ENCODE data around the gene DPP6. TPM values are rescaled to one million over a fixed set of nuclear protein-coding genes. Genes with fewer than 3 reads are reported as not detected.
A peak's percentile ranks its signal among the peaks of the same experiment; 100 is the strongest.

Gene DPP6
- polyA plus RNA-seq, 2 of the 4 experiments (the other 2 are of a cell fraction), result not detected

- CTCF ChIA-PET, result no interaction called here
- FAIRE-seq (no peak), ATAC-seq (no peak), DNase-seq (ENCODE audit: low read depth in 1 of 2, low spot score in 1 of 2) (no peak)
- H3K4me1 ChIP-seq, result no peaks in the 10 kb centered on the region
- H3K4me2 ChIP-seq, result no peak overlapping the region
- no peak overlapping the region for H3K27ac ChIP-seq
- no peaks in the 10 kb centered on the region for H3K9me3 ChIP-seq
- H3K4me3 ChIP-seq, result no peak overlapping the region
- POLR2A ChIA-PET, result no interaction called here
- 5% methylated on average over 3 of the region's 3 CpGs for WGBS (ENCODE audit: missing lambda C conversion rate)
- TF ChIP-seq FOSL2 (IDR thresholded peaks at IDR 0.05) (no peak), FOSL2 (CRISPR knock-in tag; IDR thresholded peaks at IDR 0.05) (no peak), CBX8 (IDR thresholded peaks at IDR 0.05) (no peak), PHF8 (IDR thresholded peaks at IDR 0.05; ENCODE audit: borderline replicate concordance, low read depth) (no peak), EHF (CRISPR knock-in tag; IDR thresholded peaks at IDR 0.05) (no peak), RARB (CRISPR knock-in tag; IDR thresholded peaks at IDR 0.05) (no peak)
Observed at GRCh38 chr7:154633641-154634040, 581.4 kb downstream of the DPP6 start.

GRCh38 chr7:154638286-154638685, 586.1 kb downstream of the DPP6 start:
- no peaks in the 10 kb centered on the region for H3K9me3 ChIP-seq
- H3K4me2 ChIP-seq, result no peak overlapping the region
- TF ChIP-seq CHD2 (IDR thresholded peaks at IDR 0.05; ENCODE audit: low read length, partially characterized antibody) (no peak), CBX8 (IDR thresholded peaks at IDR 0.05) (no peak), HOXB5 (CRISPR knock-in tag; IDR thresholded peaks at IDR 0.05) (no peak), CEBPB (IDR thresholded peaks at IDR 0.05) (no peak), NFE2L2 (conservative IDR thresholded peaks at IDR 0.05; ENCODE audit: low read length) (no peak), BHLHE40 (IDR thresholded peaks at IDR 0.05; ENCODE audit: low read depth, low read length) (no peak), USF2 (IDR thresholded peaks at IDR 0.05) (no peak), RNF2 (IDR thresholded peaks at IDR 0.05; ENCODE audit: borderline replicate concordance, low read depth) (no peak), RAD21 (conservative IDR thresholded peaks at IDR 0.05 in 1 of 2, IDR thresholded peaks at IDR 0.05 in 1 of 2) (no peak)
- no peak for DNase-seq (ENCODE audit: low read depth in 1 of 2, low spot score in 1 of 2)
- FAIRE-seq, result no peak
- 5% methylated on average over 9 of the region's 9 CpGs for WGBS (ENCODE audit: missing lambda C conversion rate)
- POLR2A ChIA-PET, result no interaction called here
- H3K4me3 ChIP-seq, result no peak overlapping the region
- no peak for ATAC-seq
- CTCF ChIA-PET, result no interaction called here
- no peak overlapping the region for H3K27ac ChIP-seq
- H3K4me1 ChIP-seq, result no peaks in the 10 kb centered on the region

GRCh38 chr7:154640266-154640865, 588.2 kb downstream of the DPP6 start:
- ATAC-seq (peak in 1 of 2 experiments; percentile 56; a peak in 1 of 6 replicates), FAIRE-seq (no peak), DNase-seq (ENCODE audit: low read depth in 1 of 2, low spot score in 1 of 2) (peak in 1 of 2 experiments; percentile 6)
- ChIA-PET CTCF (interaction anchor here (1.1 to 1.5 kb wide), 3 partner anchors 48 to 1448 kb away, joined by 3 read pairs; no protein-coding TSS in a partner anchor), POLR2A (no interaction called here)
- Histone ChIP-seq H3K27ac (no peak overlapping the region), H3K4me2 (no peak overlapping the region), H3K4me3 (no peak overlapping the region), H3K4me1 (no peaks in the 10 kb centered on the region), H3K9me3 (no peaks in the 10 kb centered on the region)
- TF ChIP-seq ZNF302 (CRISPR knock-in tag; IDR thresholded peaks at IDR 0.05), result no peak
- no peak for TF ChIP-seq HES2 (IDR thresholded peaks at IDR 0.05)
- peak in 1 of 2 experiments; percentile 41; a peak in 2 of 5 replicates for TF ChIP-seq RAD21 (conservative IDR thresholded peaks at IDR 0.05 in 1 of 2, IDR thresholded peaks at IDR 0.05 in 1 of 2)
- no peak for TF ChIP-seq ELK1 (IDR thresholded peaks at IDR 0.05; ENCODE audit: low read depth, low read length)
- WGBS (ENCODE audit: missing lambda C conversion rate), result 26% methylated on average over 10 of the region's 10 CpGs

GRCh38 chr7:154640917-154641316, 588.7 kb downstream of the DPP6 start:
- no peak overlapping the region for H3K4me3 ChIP-seq
- H3K27ac ChIP-seq, result no peak overlapping the region
- no peak for FAIRE-seq
- no peak overlapping the region for H3K4me2 ChIP-seq
- TF ChIP-seq ELK1 (IDR thresholded peaks at IDR 0.05; ENCODE audit: low read depth, low read length) (no peak), POLR2AphosphoS2 (conservative IDR thresholded peaks at IDR 0.05; ENCODE audit: low read length) (no peak), ZNF302 (CRISPR knock-in tag; IDR thresholded peaks at IDR 0.05) (no peak), ESRRA (IDR thresholded peaks at IDR 0.05; ENCODE audit: borderline replicate concordance, low read length) (no peak), HMGXB4 (CRISPR knock-in tag; IDR thresholded peaks at IDR 0.05; ENCODE audit: borderline replicate concordance) (no peak), NFE2L2 (conservative IDR thresholded peaks at IDR 0.05; ENCODE audit: low read length) (no peak)
- POLR2A ChIA-PET, result no interaction called here
- CTCF ChIA-PET, result interaction anchor here (1.5 kb wide), 1 partner anchor 103 kb away, joined by 3 read pairs; no protein-coding TSS in a partner anchor
- H3K9me3 ChIP-seq, result no peaks in the 10 kb centered on the region
- WGBS (ENCODE audit: missing lambda C conversion rate), result 3% methylated on average over 4 of the region's 4 CpGs
- no peak for ATAC-seq
- no peak for DNase-seq (ENCODE audit: low read depth in 1 of 2, low spot score in 1 of 2)
- no peaks in the 10 kb centered on the region for H3K4me1 ChIP-seq
